ENCODE results near the gene CORO6. TPM values are rescaled to one million over a fixed set of nuclear protein-coding genes. Genes with fewer than 3 reads are reported as not detected.

CORO6 gene
- total RNA-seq, 1 experiment from 2014 or later, result 35.0 TPM

GRCh38 chr17:29593591-29594518 is 28.9 kb downstream of the CORO6 start:
- Histone ChIP-seq H3K27ac (peak overlapping the region; percentile 52), H3K27me3 (ENCODE audit: insufficient read depth, low read depth) (no peaks in the 10 kb centered on the region), H3K4me3 (peak overlapping the region; percentile 72), H4K20me1 (ENCODE audit: insufficient read depth) (no peaks in the 10 kb centered on the region; the same call in none of the 2 replicates), H3K9me3 (ENCODE audit: insufficient read depth, low read depth) (no peaks in the 10 kb centered on the region), H3K9me2 (ENCODE audit: insufficient read depth) (no peaks in the 10 kb centered on the region), H3K36me3 (ENCODE audit: low read depth) (no peaks in the 10 kb centered on the region), H3K4me2 (peak overlapping the region; percentile 91), H3K4me1 (replicated peaks; ENCODE audit: insufficient read depth) (peaks cover 36% of the 10 kb centered on the region), H3F3A (ENCODE audit: insufficient read depth, low read depth) (peaks cover 30% of the 10 kb centered on the region), H3K79me2 (ENCODE audit: low read depth) (peaks cover 38% of the 10 kb centered on the region), H2AFZ (peak overlapping the region; percentile 77)
- peak in 1 of 2 experiments; percentile 43 for DNase-seq
- ChIA-PET CTCF (interaction anchor here (0.8 kb wide), 1 partner anchor 31 kb away, joined by 3 read pairs; no protein-coding TSS in a partner anchor), POLR2A (ENCODE audit: unreplicated experiment) (interaction anchor here (0.6 to 1.0 kb wide), 3 partner anchors 25 to 47 kb away, joined by 3 to 5 read pairs (median 4); no protein-coding TSS in a partner anchor)
- TSS peak; percentile 19 for BruUV-seq (replicated peaks)
- TF ChIP-seq EZH2 (IDR thresholded peaks at IDR 0.05; ENCODE audit: low read depth) (no peak), CTCF (conservative IDR thresholded peaks at IDR 0.05) (no peak; the same call in 1 of the 2 replicates)
- intact Hi-C loops (cut with micrococcal nuclease; ENCODE audit: unreplicated experiment), result loop anchor here (1.0 to 5.0 kb wide), 2 partner anchors 45 to 193 kb away; no protein-coding TSS in a partner anchor

GRCh38 chr17:29592850-29593551 is 29.7 kb downstream of the CORO6 start, which contains the start of gene ANKRD13B:
Gene ANKRD13B, plus strand, starts transcription at chr17:29593132. Its CDS starts 490 bp downstream, at chr17:29593622.
- H3K79me2 ChIP-seq (ENCODE audit: low read depth), result peaks cover 47% of the 10 kb centered on the region
- H4K20me1 ChIP-seq (ENCODE audit: insufficient read depth), result peaks cover 3% of the 10 kb centered on the region
- H3K27ac ChIP-seq, result peak within 1 kb of the TSS; percentile 41
- DNase-seq, result peak; percentile 8 to 45
- no TSS peak for BruUV-seq (replicated peaks)
- no peaks in the 10 kb centered on the region for H3K9me3 ChIP-seq (ENCODE audit: insufficient read depth, low read depth)
- peaks cover 30% of the 10 kb centered on the region for H3F3A ChIP-seq (ENCODE audit: insufficient read depth, low read depth)
- ChIA-PET CTCF (interaction anchor here (0.7 to 1.5 kb wide), 3 partner anchors 24 to 223 kb away, joined by 3 to 5 read pairs (median 3); no protein-coding TSS in a partner anchor), POLR2A (ENCODE audit: unreplicated experiment) (interaction anchor here (0.6 kb wide), 1 partner anchor 48 kb away, joined by 5 read pairs; no protein-coding TSS in a partner anchor)
- H3K4me1 ChIP-seq (replicated peaks; ENCODE audit: insufficient read depth), result peaks cover 38% of the 10 kb centered on the region
- H3K9me2 ChIP-seq (ENCODE audit: insufficient read depth), result no peaks in the 10 kb centered on the region
- TF ChIP-seq EZH2 (IDR thresholded peaks at IDR 0.05; ENCODE audit: low read depth) (no peak), CTCF (conservative IDR thresholded peaks at IDR 0.05) (no peak)
- H3K27me3 ChIP-seq (ENCODE audit: insufficient read depth, low read depth), result no peaks in the 10 kb centered on the region
- no peaks in the 10 kb centered on the region for H3K36me3 ChIP-seq (ENCODE audit: low read depth)
- peak within 1 kb of the TSS; percentile 72 for H3K4me3 ChIP-seq
- peak within 1 kb of the TSS; percentile 77 for H2AFZ ChIP-seq
- peak within 1 kb of the TSS; percentile 91 for H3K4me2 ChIP-seq
- intact Hi-C loops (cut with micrococcal nuclease; ENCODE audit: unreplicated experiment), result loop anchor here (5.0 kb wide), 1 partner anchor 194 kb away; no protein-coding TSS in a partner anchor
